CD1c-positive myeloid dendritic cell (primary cell): Measurements from ENCODE around the gene DNAJC30.

Experiments used
- DNase-seq: peaks from one replicate; pipeline ENCODE4 v3.0.0-alpha.2; 2016; ENCODE audit errors: extremely low spot score

The DNAJC30 gene

GRCh38 chr7:73647725-73648592 is 35.3 kb downstream of the DNAJC30 start:
- DNase-seq = peak; percentile 33

GRCh38 chr7:73646785-73647724 is 36.2 kb downstream of the DNAJC30 start:
- DNase-seq = no peak

GRCh38 chr7:73645643-73646174 is 37.5 kb downstream of the DNAJC30 start:
- DNase-seq = peak; percentile 43

- DNase-seq = no peak
Observed at GRCh38 chr7:73644688-73645286, 38.5 kb downstream of the DNAJC30 start.

GRCh38 chr7:73642834-73643233 is 40.4 kb downstream of the DNAJC30 start:
- DNase-seq = no peak

GRCh38 chr7:73638911-73639310 is 44.3 kb downstream of the DNAJC30 start:
- no peak for DNase-seq

GRCh38 chr7:73635428-73636200 is 47.6 kb downstream of the DNAJC30 start:
- DNase-seq = no peak

- DNase-seq = no peak
Observed at GRCh38 chr7:73633844-73634243, 49.4 kb downstream of the DNAJC30 start.

GRCh38 chr7:73633323-73633722 is 49.9 kb downstream of the DNAJC30 start:
- DNase-seq = no peak

GRCh38 chr7:73631558-73631957 is 51.7 kb downstream of the DNAJC30 start:
- DNase-seq = no peak
